HG02852 (cell line): ENCODE measurements around the gene NAT14.
A peak's percentile ranks its signal among the peaks of the same experiment; 100 is the strongest.

ENCODE experiments used
- ATAC-seq: cut with Tn5 transposase; IDR thresholded peaks from one replicate; pipeline ENCODE4 v1.9.1; 2021; ENCODE audit warnings: mild to moderate bottlenecking, moderate library complexity; ENCODE audit not compliant: unreplicated experiment

NAT14 gene

GRCh38 chr19:55498246-55498840 is 13.4 kb downstream of the NAT14 start:
- ATAC-seq: no peak

- no peak for ATAC-seq
These were observed 15.5 kb downstream of the NAT14 start for GRCh38 chr19:55500368-55500952.

GRCh38 chr19:55502197-55502952 is 17.4 kb downstream of the NAT14 start:
- ATAC-seq: no peak

GRCh38 chr19:55503157-55503501 is 18.1 kb downstream of the NAT14 start:
- no peak for ATAC-seq

DNA sequence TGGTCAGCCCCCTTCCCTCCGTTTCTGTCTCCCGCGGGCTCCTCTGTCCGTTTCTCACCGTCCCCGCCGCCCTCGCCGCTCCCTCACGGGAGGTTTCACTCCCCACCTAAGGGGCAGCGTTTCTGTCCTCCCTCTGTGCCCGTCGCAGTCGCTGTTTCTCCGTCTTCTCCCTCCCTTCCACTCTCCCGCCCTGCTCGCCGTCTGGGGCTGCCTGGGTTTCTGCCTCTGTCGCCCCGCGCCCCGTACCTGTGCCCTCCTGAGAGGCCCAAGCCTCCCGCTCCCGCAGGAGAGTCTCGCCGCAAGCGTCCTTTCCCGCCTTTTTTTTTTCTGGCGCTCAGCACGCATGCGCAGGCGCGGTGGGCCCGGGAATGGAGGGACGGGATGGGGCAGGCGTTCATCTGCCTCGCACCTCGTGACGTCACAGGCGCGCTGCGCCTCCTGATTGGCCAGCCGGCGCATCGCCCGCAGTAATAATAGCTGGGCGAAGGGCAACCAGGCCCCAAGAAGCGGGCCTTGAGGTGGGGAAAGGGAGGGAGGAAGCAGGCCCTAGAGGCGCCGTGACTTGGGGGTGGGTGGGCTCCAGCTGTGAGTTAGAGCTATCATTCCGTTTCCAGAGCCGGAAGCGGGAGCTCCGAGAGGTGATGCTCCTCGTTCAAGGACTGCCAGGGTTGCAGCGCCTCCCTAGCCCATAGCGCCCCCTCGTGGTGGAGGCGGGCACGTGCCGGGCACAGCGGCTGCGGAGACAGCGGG is 18.7 kb downstream of the NAT14 start:
- ATAC-seq: peak; percentile 95

GRCh38 chr19:55504252-55504603 is 19.2 kb downstream of the NAT14 start:
- ATAC-seq: no peak

DNA sequence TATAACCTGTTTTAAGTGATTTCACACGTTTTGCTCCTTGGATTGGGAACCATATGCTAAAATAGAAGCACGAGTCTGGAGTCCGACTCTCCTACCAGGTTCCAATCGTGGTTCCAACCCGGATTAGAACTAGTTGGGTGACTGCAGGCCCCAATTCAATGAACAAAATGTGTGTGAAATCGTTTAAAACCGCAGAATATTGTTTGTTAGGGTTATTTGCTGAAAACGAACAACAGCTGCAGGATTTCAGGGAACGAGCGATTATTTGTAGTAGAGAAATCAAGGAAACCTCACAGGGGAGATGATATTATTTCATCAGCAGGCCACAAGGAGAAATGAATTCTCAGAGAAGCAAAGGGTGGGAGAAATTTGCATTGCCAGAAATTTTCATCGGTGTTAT is 20.0 kb downstream of the NAT14 start:
- ATAC-seq: no peak

DNA sequence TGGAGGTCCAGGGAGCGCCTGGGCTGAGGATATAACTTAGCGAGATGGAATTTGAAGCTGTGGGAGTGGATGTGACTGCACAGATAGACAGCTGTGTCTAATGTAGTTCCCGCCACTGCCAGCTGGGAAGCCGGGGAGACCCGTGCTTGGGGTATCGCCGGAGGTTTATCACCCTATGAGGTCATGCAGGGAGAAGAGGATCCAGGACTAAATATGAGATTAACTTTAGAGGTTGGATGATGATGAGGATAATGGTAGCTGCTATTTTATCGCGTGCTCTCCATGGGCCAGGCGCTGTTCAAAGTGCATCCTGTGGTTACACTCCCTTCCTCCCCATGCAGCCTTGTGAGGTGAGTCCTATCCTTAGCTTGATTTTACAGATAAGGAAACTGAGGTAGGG is 23.1 kb downstream of the NAT14 start:
- no peak for ATAC-seq

DNA sequence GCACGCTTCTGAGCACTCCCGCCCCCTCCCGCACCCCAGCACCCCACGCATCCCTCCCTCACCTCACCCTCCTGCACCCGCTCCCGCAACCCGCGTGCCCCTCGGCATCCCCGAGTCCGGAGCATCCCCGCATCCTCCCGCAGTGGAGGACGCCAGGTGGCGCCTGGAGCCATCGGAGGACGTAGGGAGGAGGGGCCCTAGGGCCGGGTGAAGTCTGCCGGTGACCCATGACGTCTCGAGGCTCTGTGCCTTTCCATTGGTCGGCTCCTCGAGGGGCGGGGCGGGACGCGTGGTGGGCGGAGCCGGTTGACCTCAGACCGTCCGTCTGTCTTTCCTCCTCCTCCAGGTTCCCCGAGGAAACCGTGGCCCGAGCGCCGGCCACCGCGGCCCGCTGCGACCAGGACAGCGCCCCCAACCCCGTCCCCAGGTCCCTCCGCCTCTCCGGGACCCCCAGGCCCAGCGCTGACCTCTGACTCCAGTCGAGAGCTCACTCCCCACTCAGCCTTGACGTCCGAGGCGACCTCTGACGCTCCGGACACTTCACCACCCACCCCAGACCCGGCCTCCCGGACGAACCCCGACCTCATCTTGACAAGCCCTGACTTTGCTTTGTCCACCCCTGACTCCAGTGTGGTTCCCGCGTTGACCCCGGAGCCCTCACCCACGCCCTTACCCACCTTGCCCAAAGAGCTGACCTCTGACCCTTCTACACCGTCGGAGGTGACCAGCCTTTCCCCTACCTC is 32.1 kb downstream of the NAT14 start:
- peak; percentile 99 for ATAC-seq

- no peak for ATAC-seq
These were observed 34.7 kb downstream of the NAT14 start for GRCh38 chr19:55519451-55520311.

- no peak for ATAC-seq
These were observed 35.8 kb downstream of the NAT14 start for GRCh38 chr19:55520691-55521292.

- ATAC-seq: no peak
These were observed 40.5 kb downstream of the NAT14 start for GRCh38 chr19:55525289-55526101.

GRCh38 chr19:55526216-55527196 is 41.5 kb downstream of the NAT14 start:
- ATAC-seq: no peak

- no peak for ATAC-seq
These were observed 42.4 kb downstream of the NAT14 start for GRCh38 chr19:55527197-55528029.

DNA sequence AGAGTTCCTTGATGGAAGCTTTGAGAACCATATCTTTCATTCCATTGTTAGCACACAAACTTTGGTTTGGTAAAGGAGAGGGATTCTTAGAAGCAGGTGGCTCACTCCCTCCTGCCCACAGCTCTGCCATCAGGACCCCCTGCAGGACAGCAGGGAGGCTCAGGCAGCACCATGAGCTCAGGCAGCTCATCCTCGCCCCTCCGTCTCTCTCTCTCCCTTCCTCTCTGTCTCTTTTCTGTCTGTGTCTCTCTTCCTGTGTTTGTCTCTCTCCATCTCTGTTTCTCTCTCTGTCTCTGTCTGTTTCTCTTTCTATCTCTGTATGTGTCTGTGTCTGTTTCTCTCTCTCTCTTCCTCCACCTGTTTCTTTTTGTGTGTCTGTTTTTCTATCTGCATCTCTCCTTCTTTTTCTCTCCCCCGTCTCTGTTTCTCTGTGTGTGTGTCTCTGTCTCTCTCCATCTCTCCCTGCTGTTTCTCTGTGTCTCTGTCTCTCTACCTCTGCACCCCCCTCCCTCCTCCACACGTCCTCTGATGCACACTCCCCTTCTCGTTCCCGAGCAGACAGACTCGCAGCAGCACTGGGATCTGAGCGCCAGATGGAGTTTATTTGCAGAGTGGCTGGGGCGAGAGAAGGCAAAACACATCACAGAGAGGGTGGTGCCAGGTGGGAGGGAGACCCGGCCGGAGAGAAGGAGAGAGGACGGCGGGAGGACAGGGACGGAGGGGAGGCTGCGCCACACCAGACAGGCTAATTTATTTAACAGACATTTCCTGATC is 43.2 kb downstream of the NAT14 start:
- ATAC-seq: no peak

DNA sequence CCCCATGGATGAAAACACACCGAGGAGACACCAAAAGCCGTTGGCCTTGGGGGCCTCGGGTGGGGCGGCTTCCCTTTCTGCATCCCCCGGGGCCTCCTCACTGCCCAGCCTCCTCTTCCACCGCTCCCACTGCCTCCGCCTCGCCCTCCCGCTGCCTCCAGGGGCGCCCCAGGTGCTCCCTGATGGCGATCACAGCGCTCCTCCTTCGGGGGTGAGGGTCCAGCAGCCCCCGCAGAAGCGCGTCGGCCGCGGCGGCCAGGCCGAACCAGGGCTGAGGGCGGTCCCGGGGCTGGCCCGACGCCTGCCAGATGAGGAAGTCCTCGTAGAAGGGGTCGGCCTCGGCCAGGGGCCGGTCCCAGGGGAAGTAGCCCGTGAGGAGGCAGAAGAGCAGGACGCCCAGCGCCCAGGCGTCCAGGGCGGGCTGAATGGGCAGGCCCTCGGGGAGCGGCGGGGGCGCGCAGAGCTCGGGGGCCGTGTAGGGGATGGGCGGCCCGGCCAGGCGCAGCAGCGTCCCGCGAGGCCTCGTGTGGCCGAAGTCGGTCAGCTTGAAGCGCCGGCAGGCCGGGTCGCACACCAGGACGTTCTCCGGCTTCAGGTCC is 44.7 kb downstream of the NAT14 start:
- ATAC-seq: no peak
